ENCODE measurements around the gene RXRB. TPM values are rescaled to one million over a fixed set of nuclear protein-coding genes. Genes with fewer than 3 reads are reported as not detected.

RXRB gene
- total and polyA plus RNA-seq, 5 donors from 2014 or later: 7.1 to 62.6 (median 7.3) TPM

- H3K4me1 Mint-ChIP-seq: peaks cover 9 to 44% (median 23%) of the 10 kb centered on the region in 4 donors
- Histone ChIP-seq H3K4me1 (ENCODE audit: control insufficient read depth, insufficient read depth, low read length, poor library complexity, severe bottlenecking) (peaks cover 28% of the 10 kb centered on the region), H3K4me3 (ENCODE audit: low read depth, low read length) (no peak overlapping the region), H3K36me3 (ENCODE audit: control insufficient read depth, insufficient read depth, low read length) (no peaks in the 10 kb centered on the region), H3K27me3 (ENCODE audit: control insufficient read depth, insufficient read depth, low read length) (peaks cover 14% of the 10 kb centered on the region), H3K27ac (ENCODE audit: insufficient read depth, low read length, poor library complexity, severe bottlenecking) (no peak overlapping the region), H3K9me3 (ENCODE audit: control insufficient read depth in 2 of 2, low read length in 2 of 2) (no peaks in the 10 kb centered on the region)
- peak overlapping the region in 1 of 4 donors; percentile 14 for H3K4me3 Mint-ChIP-seq
- DNase-seq (no peak), ATAC-seq (ENCODE audit: low read depth in 2 of 2) (no peak)
- peaks cover 0 to 11% (median 5%) of the 10 kb centered on the region in 7 donors for H3K9me3 Mint-ChIP-seq
- peaks cover 64% of the 10 kb centered on the region for H3K27me3 Mint-ChIP-seq
- H3K36me3 Mint-ChIP-seq: peaks cover 13% of the 10 kb centered on the region
- peak overlapping the region in 1 of 3 donors; percentile 72 for H3K27ac Mint-ChIP-seq
Observed at GRCh38 chr6:33187809-33188208, 12.7 kb downstream of the RXRB start.

- H3K4me1 ChIP-seq (ENCODE audit: control insufficient read depth, insufficient read depth, low read length, poor library complexity, severe bottlenecking): peaks cover 18% of the 10 kb centered on the region
- Mint-ChIP-seq H3K4me3 (no peak overlapping the region), H3K9me3 (peaks cover 1 to 15% (median 3%) of the 10 kb centered on the region in 7 donors), H3K27me3 (peaks cover 44% of the 10 kb centered on the region), H3K27ac (no peak overlapping the region), H3K36me3 (peaks cover 13% of the 10 kb centered on the region), H3K4me1 (peaks cover 9 to 34% (median 22%) of the 10 kb centered on the region in 4 donors)
- no peaks in the 10 kb centered on the region for H3K36me3 ChIP-seq (ENCODE audit: control insufficient read depth, insufficient read depth, low read length)
- H3K27me3 ChIP-seq (ENCODE audit: control insufficient read depth, insufficient read depth, low read length): peaks cover 5% of the 10 kb centered on the region
- DNase-seq: no peak
- H3K9me3 ChIP-seq (ENCODE audit: control insufficient read depth in 2 of 2, low read length in 2 of 2): no peaks in the 10 kb centered on the region
- no peak overlapping the region for H3K27ac ChIP-seq (ENCODE audit: insufficient read depth, low read length, poor library complexity, severe bottlenecking)
- H3K4me3 ChIP-seq (ENCODE audit: low read depth, low read length): no peak overlapping the region
- no peak for ATAC-seq (ENCODE audit: low read depth in 2 of 2)
Observed at GRCh38 chr6:33185654-33186187, 14.7 kb downstream of the RXRB start.

GRCh38 chr6:33185190-33185589 lies 15.3 kb downstream of the RXRB start:
- Histone ChIP-seq H3K27ac (ENCODE audit: insufficient read depth, low read length, poor library complexity, severe bottlenecking) (no peak overlapping the region), H3K27me3 (ENCODE audit: control insufficient read depth, insufficient read depth, low read length) (peaks cover 4% of the 10 kb centered on the region), H3K4me1 (ENCODE audit: control insufficient read depth, insufficient read depth, low read length, poor library complexity, severe bottlenecking) (peaks cover 18% of the 10 kb centered on the region), H3K9me3 (ENCODE audit: control insufficient read depth in 2 of 2, low read length in 2 of 2) (no peaks in the 10 kb centered on the region), H3K4me3 (ENCODE audit: low read depth, low read length) (no peak overlapping the region), H3K36me3 (ENCODE audit: control insufficient read depth, insufficient read depth, low read length) (no peaks in the 10 kb centered on the region)
- ATAC-seq (ENCODE audit: low read depth in 2 of 2): no peak
- Mint-ChIP-seq H3K27me3 (peaks cover 39% of the 10 kb centered on the region), H3K27ac (no peak overlapping the region), H3K4me3 (no peak overlapping the region), H3K36me3 (peaks cover 13% of the 10 kb centered on the region), H3K9me3 (peaks cover 1 to 15% (median 3%) of the 10 kb centered on the region in 7 donors), H3K4me1 (peaks cover 9 to 34% (median 22%) of the 10 kb centered on the region in 4 donors)
- DNase-seq: no peak

GRCh38 chr6:33183071-33183683 lies 17.3 kb downstream of the RXRB start:
- Histone ChIP-seq H3K4me1 (ENCODE audit: control insufficient read depth, insufficient read depth, low read length, poor library complexity, severe bottlenecking) (peaks cover 18% of the 10 kb centered on the region), H3K36me3 (ENCODE audit: control insufficient read depth, insufficient read depth, low read length) (no peaks in the 10 kb centered on the region), H3K27ac (ENCODE audit: insufficient read depth, low read length, poor library complexity, severe bottlenecking) (no peak overlapping the region), H3K4me3 (ENCODE audit: low read depth, low read length) (peak overlapping the region; percentile 65), H3K9me3 (ENCODE audit: control insufficient read depth in 2 of 2, low read length in 2 of 2) (no peaks in the 10 kb centered on the region), H3K27me3 (ENCODE audit: control insufficient read depth, insufficient read depth, low read length) (peaks cover 2% of the 10 kb centered on the region)
- peaks cover 0 to 15% (median 3%) of the 10 kb centered on the region in 7 donors for H3K9me3 Mint-ChIP-seq
- peaks cover 9 to 31% (median 23%) of the 10 kb centered on the region in 4 donors for H3K4me1 Mint-ChIP-seq
- H3K36me3 Mint-ChIP-seq: peaks cover 14% of the 10 kb centered on the region
- H3K27ac Mint-ChIP-seq: peak overlapping the region; percentile 83 to 94 (median 92)
- DNase-seq: peak in 1 of 3 donors; percentile 68
- peaks cover 23% of the 10 kb centered on the region for H3K27me3 Mint-ChIP-seq
- peak overlapping the region in 3 of 4 donors; percentile 28 to 71 (median 67) for H3K4me3 Mint-ChIP-seq
- peak in 1 of 2 donors; percentile 49 for ATAC-seq (ENCODE audit: low read depth in 2 of 2)

- no peaks in the 10 kb centered on the region for H3K27me3 ChIP-seq (ENCODE audit: control insufficient read depth, insufficient read depth, low read length)
- Mint-ChIP-seq H3K36me3 (peaks cover 11% of the 10 kb centered on the region), H3K4me1 (peaks cover 9 to 27% (median 22%) of the 10 kb centered on the region in 4 donors), H3K9me3 (peaks cover 0 to 15% (median 3%) of the 10 kb centered on the region in 7 donors), H3K27me3 (peaks cover 14% of the 10 kb centered on the region), H3K4me3 (no peak overlapping the region), H3K27ac (peak overlapping the region in 2 of 3 donors; percentile 68 to 91)
- H3K9me3 ChIP-seq (ENCODE audit: control insufficient read depth in 2 of 2, low read length in 2 of 2): no peaks in the 10 kb centered on the region
- no peak for ATAC-seq (ENCODE audit: low read depth in 2 of 2)
- H3K4me1 ChIP-seq (ENCODE audit: control insufficient read depth, insufficient read depth, low read length, poor library complexity, severe bottlenecking): peaks cover 18% of the 10 kb centered on the region
- DNase-seq: no peak
- no peak overlapping the region for H3K27ac ChIP-seq (ENCODE audit: insufficient read depth, low read length, poor library complexity, severe bottlenecking)
- no peaks in the 10 kb centered on the region for H3K36me3 ChIP-seq (ENCODE audit: control insufficient read depth, insufficient read depth, low read length)
- H3K4me3 ChIP-seq (ENCODE audit: low read depth, low read length): no peak overlapping the region
Observed at GRCh38 chr6:33181141-33181540, 19.3 kb downstream of the RXRB start.

- H3K27ac ChIP-seq (ENCODE audit: insufficient read depth, low read length, poor library complexity, severe bottlenecking): no peak overlapping the region
- Mint-ChIP-seq H3K27me3 (peaks cover 22% of the 10 kb centered on the region), H3K9me3 (peaks cover 0 to 14% (median 4%) of the 10 kb centered on the region in 7 donors), H3K27ac (peak overlapping the region in 1 of 3 donors; percentile 63), H3K4me1 (peaks cover 9 to 16% (median 14%) of the 10 kb centered on the region in 4 donors), H3K4me3 (no peak overlapping the region), H3K36me3 (peaks cover 11% of the 10 kb centered on the region)
- no peaks in the 10 kb centered on the region for H3K9me3 ChIP-seq (ENCODE audit: control insufficient read depth in 2 of 2, low read length in 2 of 2)
- ATAC-seq (ENCODE audit: low read depth in 2 of 2) (no peak), DNase-seq (no peak)
- no peak overlapping the region for H3K4me3 ChIP-seq (ENCODE audit: low read depth, low read length)
- H3K27me3 ChIP-seq (ENCODE audit: control insufficient read depth, insufficient read depth, low read length): no peaks in the 10 kb centered on the region
- H3K4me1 ChIP-seq (ENCODE audit: control insufficient read depth, insufficient read depth, low read length, poor library complexity, severe bottlenecking): peaks cover 12% of the 10 kb centered on the region
- H3K36me3 ChIP-seq (ENCODE audit: control insufficient read depth, insufficient read depth, low read length): no peaks in the 10 kb centered on the region
Observed at GRCh38 chr6:33178755-33179475, 21.6 kb downstream of the RXRB start.

GRCh38 chr6:33177552-33178446 lies 22.7 kb downstream of the RXRB start:
- Histone ChIP-seq H3K9me3 (ENCODE audit: control insufficient read depth in 2 of 2, low read length in 2 of 2) (no peaks in the 10 kb centered on the region), H3K4me3 (ENCODE audit: low read depth, low read length) (no peak overlapping the region), H3K36me3 (ENCODE audit: control insufficient read depth, insufficient read depth, low read length) (no peaks in the 10 kb centered on the region), H3K27ac (ENCODE audit: insufficient read depth, low read length, poor library complexity, severe bottlenecking) (no peak overlapping the region), H3K4me1 (ENCODE audit: control insufficient read depth, insufficient read depth, low read length, poor library complexity, severe bottlenecking) (peaks cover under 1% of the 10 kb centered on the region), H3K27me3 (ENCODE audit: control insufficient read depth, insufficient read depth, low read length) (no peaks in the 10 kb centered on the region)
- DNase-seq (no peak), ATAC-seq (ENCODE audit: low read depth in 2 of 2) (no peak)
- Mint-ChIP-seq H3K27ac (peak overlapping the region; percentile 49 to 79 (median 63)), H3K27me3 (peaks cover 22% of the 10 kb centered on the region), H3K9me3 (peaks cover 0 to 3% (median under 1%) of the 10 kb centered on the region in 7 donors), H3K4me1 (peaks cover 0 to 5% (median 3%) of the 10 kb centered on the region in 4 donors), H3K4me3 (no peak overlapping the region), H3K36me3 (peaks cover 3% of the 10 kb centered on the region)

Measured in CD4-positive, CD25-positive, alpha-beta regulatory T cell (primary cell).